Left renal pelvis (tissue), 4 donors: Measurements from ENCODE around the gene CAPN9. TPM values are rescaled to one million over a fixed set of nuclear protein-coding genes. Genes with fewer than 3 reads are reported as not detected.

ENCODE experiments used
- DNase-seq, 4 donors: peaks; one replicate each; pipeline ENCODE4 v3.0.0-alpha.2; 2013; ENCODE audit warnings: low read depth in 4 of 4, low spot score in 3 of 4
- polyA plus RNA-seq, 4 donors: library from polyadenylated mRNA; unstranded; fragments of 120-200 nt; gene quantifications; one replicate each; pipeline ENCODE4 v1.2.1, GENCODE V29; 2013; ENCODE audit not compliant: insufficient read length in 4 of 4

Gene CAPN9
- polyA plus RNA-seq, 4 donors, result 0.57 to 2.3 (median 0.88) TPM

GRCh38 chr1:230818901-230819300, 71.7 kb downstream of the CAPN9 start:
- no peak for DNase-seq

- no peak for DNase-seq
Measured at GRCh38 chr1:230819976-230820375, 72.8 kb downstream of the CAPN9 start.

GRCh38 chr1:230820568-230820967, 73.4 kb downstream of the CAPN9 start:
- DNase-seq, result no peak

- no peak for DNase-seq
Measured at GRCh38 chr1:230821346-230821745, 74.2 kb downstream of the CAPN9 start.

GRCh38 chr1:230822092-230822581, 74.9 kb downstream of the CAPN9 start:
- DNase-seq, result no peak

GRCh38 chr1:230823426-230823825, 76.2 kb downstream of the CAPN9 start:
- DNase-seq, result no peak

GRCh38 chr1:230823931-230824381, 76.8 kb downstream of the CAPN9 start:
- no peak for DNase-seq

- no peak for DNase-seq
Measured at GRCh38 chr1:230824551-230824918, 77.3 kb downstream of the CAPN9 start.

GRCh38 chr1:230824919-230825721, 77.9 kb downstream of the CAPN9 start:
- DNase-seq, result no peak

- no peak for DNase-seq
Measured at GRCh38 chr1:230825761-230826160, 78.6 kb downstream of the CAPN9 start.

- DNase-seq, result no peak
Measured at GRCh38 chr1:230826166-230826875, 79.1 kb downstream of the CAPN9 start.

- DNase-seq, result no peak
Measured at GRCh38 chr1:230827081-230827681, 80.0 kb downstream of the CAPN9 start.

- no peak for DNase-seq
Measured at GRCh38 chr1:230827801-230828200, 80.6 kb downstream of the CAPN9 start.

GRCh38 chr1:230828421-230828820, 81.2 kb downstream of the CAPN9 start:
- no peak for DNase-seq

GRCh38 chr1:230831771-230832170, 84.6 kb downstream of the CAPN9 start:
- DNase-seq, result no peak

GRCh38 chr1:230832476-230832875, 85.3 kb downstream of the CAPN9 start:
- no peak for DNase-seq

- DNase-seq, result no peak
Measured at GRCh38 chr1:230833511-230833910, 86.3 kb downstream of the CAPN9 start.

GRCh38 chr1:230834292-230834691, 87.1 kb downstream of the CAPN9 start:
- no peak for DNase-seq

GRCh38 chr1:230836347-230836746, 89.2 kb downstream of the CAPN9 start:
- no peak for DNase-seq

GRCh38 chr1:230836793-230837192, 89.6 kb downstream of the CAPN9 start:
- no peak for DNase-seq

- no peak for DNase-seq
Measured at GRCh38 chr1:230839173-230839572, 92.0 kb downstream of the CAPN9 start.
